GM18498 (cell line): ENCODE measurements around the gene IFNL4.

Source experiments
- ATAC-seq: cut with Tn5 transposase; IDR thresholded peaks from one replicate; pipeline ENCODE4 v1.9.1; 2021; ENCODE audit warnings: mild to moderate bottlenecking, moderate library complexity; ENCODE audit not compliant: unreplicated experiment

Gene IFNL4

GRCh38 chr19:39197808-39198207, 50.8 kb downstream of the IFNL4 start:
- ATAC-seq: no peak

- ATAC-seq: no peak
These were observed 51.6 kb downstream of the IFNL4 start, which contains the start of gene NCCRP1 for GRCh38 chr19:39196860-39197562. Gene NCCRP1 (plus strand): TSS chr19:39196964. CDS start chr19:39196983, 19 bp downstream.

- no peak for ATAC-seq
These were observed 52.3 kb downstream of the IFNL4 start for GRCh38 chr19:39196320-39196719.
